Stimulated activated CD4-positive, alpha-beta T cell treated with anti-CD3 and anti-CD28 coated beads, Interleukin-12 subunit alpha, Interleukin-12 subunit beta, amount 100 ng/mL, for 4 hours (primary cell): ENCODE measurements around the gene SCAP.
"Not testable (repeated sequence)": the region's sequence is repeated elsewhere in the genome, so short reads cannot be mapped to it uniquely, and the experiment has no call there.

Source experiments
- DNase-seq: peaks from one replicate; pipeline ENCODE4 v3.0.0-alpha.2; 2020

SCAP gene

DNA sequence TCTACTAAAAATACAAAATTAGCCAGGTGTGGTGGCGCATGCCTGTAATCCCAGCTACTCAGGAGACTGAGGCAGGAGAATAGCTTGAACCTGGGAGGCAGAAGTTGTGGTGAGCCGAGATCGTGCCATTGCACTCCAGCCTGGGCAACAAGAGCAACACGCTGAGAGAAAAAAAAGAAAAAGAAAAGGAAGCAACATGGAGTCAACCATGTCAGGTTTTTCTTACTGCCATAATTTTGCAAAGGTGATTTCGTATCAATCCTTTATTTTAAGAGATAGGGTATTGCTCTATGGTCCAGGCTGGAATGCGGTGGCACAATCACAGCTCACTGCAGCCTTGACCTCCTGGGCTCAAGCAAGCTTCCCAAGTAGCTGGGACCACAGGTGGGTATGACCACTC is 4.5 kb upstream of the SCAP start:
- DNase-seq = not testable (repeated sequence)

DNA sequence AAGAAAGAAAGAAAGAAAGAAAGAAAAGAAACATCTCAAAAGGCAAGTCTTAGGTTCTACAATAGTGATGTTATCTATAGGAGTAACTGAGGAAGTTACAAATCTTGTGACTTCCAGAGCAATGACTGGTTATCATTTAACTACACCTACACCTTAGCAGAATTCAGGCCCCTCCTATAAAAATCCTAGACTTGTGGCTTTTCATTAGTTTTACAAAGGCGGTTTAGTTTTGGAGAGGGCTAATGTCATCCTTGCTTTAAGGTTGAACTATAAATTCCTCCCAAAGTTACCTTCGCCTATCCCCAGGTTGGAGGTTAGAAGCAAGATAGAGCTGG is 4.1 kb upstream of the SCAP start:
- no peak for DNase-seq

DNA sequence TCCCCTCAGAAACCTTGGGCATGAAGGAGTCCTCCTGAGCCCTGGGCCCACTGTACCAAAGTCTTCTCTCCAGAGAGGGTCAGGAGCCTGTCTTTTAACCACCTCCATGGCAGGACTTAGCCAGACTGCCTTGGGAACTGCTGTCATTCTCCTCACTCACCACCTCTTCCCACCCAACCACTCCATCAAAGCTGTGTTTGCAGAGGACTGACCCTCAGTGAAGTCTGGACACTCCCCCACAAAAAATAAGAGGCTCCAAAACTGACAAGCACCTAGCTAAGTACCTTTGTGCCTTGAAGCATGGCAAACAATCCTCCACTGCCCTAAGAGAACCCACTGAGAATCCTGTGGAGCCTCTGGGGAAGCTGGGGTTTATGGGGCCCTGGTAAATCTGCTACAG is 2.3 kb upstream of the SCAP start:
- DNase-seq = no peak

DNA sequence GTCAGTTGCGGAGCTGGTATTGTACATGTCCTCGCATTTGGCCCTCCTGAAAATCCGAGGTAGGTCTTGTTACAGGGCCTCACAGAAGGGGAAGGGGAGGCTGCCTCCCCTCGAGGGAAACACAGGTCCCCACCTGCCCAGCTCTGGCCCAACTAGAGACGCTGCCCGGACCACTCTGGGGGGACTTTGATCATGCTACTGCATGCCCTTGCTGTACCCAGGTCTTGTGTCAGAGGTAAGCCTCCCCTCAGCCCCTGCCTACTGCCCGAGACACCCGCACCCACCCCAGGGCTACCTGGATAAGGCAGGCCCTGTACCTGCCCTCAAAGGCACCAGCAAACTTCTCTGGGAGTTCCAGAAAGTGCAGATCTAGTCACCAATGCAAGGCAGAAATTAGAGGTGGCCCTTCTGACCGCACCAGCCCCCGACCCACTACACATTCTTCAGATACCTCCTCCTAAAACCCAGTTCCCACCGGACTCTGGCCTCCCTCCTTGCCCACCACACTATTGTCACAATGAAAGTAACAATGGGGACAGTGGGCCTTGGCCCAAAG is 981 bp upstream of the SCAP start:
- DNase-seq = no peak

DNA sequence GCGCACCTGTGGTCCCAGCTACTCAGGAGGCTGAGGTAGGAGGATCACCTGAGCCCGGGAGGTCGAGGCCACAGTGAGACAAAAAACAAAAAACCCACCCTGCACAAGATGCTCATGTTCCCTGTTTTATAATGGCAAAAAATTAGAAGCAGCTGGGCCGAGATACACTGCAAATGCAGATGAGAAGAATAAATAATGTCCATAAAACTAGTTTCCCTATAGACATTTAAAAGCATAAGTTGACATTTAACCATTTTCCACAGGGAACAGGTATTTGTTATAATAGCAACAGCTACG is 537 bp upstream of the SCAP start:
- DNase-seq = no peak

DNA sequence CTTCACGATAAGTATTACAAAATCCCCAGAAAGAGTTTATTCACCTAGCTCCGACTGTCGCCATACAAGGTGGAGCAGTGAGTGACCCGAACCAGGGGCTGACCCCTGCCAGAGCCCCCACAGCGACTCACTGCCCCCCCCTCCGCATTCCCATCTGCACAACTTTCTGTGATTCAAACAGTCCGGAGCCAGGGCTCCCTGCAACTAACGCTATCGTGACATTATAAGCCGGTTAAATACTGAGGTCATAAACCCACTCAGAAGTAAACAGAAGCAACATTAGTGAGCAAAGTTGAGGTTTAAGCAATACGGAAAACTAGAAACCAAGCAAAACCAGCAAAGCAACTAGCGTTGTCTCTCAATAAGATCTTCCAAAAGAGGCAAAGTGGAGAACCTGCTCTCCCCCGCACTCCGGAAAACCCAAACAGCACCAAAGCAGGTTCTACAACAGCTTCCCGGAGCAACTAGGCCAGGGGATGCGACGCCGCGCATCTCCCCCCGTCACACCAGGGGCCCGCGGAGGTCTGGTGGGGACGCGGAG is 642 bp downstream of the SCAP start:
- DNase-seq = no peak

DNA sequence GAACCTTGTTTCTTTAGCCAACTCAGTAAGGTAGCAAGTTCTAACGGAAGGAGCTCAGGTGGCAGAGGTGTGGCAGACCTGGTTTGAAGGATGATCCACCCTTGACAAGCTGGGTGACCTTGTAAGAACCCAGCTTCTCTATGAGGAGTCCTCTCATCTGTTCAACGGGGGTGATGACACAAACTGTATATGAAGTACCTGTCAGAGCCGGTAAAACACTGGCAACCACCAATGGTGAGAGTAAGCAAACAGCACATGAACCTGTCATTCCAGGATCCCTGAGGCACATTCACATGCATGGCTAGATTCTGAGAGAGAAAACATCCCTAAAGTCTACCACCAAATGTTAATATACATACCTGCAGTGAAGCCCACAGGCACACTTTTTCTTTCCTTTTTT is 2.4 kb downstream of the SCAP start:
- DNase-seq = no peak

DNA sequence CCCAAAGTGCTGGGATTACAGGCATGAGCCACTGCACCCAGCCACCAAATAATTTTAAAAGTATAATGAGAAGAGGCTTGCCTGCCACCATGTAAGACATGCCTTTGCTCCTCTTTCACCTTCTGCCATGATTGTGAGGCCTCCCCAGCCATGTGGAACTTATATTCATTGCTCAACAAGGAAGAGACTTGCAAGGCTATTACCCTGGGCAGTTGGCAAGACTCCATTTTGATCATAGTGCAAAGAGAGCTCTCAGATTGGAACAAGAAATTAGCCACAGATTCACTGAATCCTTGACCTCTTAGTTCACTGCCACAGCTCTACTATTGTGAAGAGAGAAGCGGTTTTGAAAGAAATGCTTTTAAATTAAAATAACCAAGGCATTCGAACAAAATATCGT is 6.1 kb downstream of the SCAP start:
- no peak for DNase-seq

DNA sequence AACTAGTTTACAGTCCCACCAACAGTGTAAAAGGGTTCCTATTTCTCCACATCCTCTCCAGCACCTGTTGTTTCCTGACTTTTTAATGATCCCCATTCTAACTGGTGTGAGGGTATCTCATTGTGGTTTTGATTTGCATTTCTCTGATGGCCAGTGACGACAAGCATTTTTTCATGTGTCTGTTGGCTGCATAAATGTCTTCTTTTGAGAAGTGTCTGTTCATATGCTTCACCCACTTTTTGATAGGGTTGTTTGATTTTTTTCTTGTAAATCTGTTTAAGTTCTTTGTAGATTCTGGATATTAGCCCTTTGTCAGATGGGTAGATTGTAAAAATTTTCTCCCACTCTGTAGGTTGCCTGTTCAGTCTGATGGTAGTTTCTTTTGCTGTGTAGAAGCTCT is 7.4 kb downstream of the SCAP start:
- DNase-seq = not testable (repeated sequence)

DNA sequence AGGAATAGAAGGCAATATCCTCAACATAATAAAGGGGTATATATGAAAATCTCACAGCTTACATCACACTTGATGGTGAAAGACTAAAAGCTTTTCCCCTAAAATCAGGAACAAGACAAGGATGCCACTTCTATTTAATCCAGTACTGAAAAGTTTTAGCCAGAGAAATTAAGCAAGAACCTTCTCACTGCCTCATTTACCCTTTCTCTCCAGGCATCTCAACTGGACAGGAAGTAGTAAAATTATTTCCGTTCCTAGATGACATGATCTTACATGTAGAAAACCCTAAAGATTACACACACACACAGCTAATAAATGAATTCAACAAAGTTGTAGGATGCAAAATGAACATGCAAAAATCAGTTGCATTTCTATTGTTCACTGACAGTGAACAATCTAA is 11.2 kb downstream of the SCAP start:
- DNase-seq = no peak

DNA sequence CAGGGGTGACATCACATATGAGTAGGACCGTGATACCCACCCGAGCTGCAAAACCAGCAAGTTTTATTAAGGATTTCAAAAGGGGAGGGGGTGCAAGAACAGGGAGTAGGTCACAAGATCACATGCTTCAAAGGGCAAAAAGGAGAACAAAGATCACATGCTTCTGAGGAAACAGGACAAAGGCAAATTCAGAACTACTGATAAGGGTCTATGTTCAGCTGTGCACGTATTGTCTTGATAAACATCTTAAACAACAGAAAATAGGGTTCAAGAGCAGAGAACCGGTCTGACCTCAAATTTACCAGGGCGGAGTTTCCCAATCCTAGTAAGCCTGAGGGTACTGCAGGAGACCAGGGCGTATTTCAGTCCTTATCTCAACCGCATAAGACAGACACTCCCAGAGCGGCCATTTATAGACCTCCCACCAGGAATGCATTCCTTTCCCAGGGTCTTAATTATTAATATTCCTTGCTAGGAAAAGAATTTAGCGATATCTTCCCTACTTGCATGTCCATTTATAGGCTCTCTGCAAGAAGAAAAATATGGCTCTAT is 16.1 kb downstream of the SCAP start:
- DNase-seq = not testable (repeated sequence)

DNA sequence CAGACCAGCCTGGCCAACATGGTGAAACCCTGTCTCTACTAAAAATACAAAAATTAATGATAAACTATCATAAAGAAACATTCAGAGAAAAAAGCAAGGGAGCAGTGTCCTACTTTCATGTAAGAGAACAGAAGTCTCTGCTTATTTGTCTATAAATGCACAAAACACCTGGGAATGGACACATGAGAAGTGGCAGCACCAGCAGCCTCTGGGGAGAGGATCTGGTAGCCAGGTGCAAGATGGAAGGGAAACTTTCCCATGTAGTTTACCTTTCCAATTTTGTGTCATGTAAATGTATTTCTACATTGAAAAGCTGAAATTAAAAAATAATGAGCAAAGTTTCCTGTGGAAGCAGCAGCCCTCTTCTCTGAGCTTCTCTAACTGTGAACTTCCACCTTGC is 18.8 kb downstream of the SCAP start:
- DNase-seq = no peak

DNA sequence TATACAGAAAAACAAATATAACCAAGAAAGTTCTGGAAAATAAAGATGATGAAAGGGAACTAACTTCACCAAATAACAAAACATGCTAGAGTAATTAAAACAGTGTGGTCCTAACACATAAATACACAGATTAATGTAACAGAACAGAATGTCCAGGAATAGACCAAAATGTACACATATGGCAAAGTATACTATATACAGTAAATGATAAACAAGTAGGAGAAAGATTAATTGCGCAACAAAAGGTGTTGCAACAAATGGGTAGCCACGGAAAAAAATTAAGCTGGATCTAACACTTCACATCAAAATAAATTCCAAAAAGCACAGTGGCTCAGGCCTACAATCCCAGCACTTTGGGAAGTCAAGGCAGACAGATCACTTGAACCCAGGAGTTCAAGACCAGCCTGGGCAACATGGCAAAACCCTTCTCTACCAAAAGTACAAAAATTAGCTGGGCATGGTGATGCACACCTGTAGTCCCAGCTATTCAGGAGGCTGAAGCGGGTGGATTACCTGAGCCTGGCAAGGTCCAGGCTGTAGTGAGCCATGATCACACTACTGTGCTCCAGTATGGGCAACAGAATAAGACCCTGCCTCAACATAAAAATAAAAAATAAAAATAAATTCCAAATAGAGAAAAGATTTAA is 19.8 kb downstream of the SCAP start:
- DNase-seq = no peak

DNA sequence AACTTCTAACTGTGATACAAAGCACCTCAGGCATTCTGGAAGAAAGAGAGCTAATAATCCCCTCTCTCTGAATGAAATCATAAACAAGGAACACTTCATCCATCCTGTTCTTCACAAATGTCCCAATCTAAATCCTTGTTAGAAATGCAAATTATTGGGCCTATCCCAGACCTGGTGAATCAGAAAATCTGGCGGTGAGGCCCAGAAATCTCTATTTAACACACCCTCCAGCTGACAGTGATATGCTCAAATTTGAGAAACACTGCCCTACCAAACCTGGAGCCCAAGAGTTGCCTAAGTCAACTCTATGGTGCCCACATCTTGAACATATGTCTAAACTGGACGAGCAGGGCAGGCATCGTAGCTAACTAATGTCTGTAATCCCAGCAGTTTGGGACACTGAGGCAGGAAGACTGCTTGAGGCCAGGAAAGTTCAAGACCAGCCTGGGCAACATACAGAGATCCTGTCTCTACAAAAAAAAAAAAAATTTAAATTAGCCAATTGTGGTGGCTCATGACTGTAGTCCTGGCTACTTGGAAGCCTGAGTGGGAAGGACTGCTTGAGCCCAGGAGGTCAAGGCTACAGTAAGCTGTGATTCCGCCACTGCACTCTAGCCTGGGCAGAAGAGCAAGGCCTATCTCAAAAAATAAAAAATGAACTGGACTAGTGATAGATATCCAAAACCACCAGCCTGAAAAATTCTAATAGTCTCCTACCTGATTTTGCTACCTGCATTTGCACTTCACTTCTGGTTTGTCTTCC is 23.1 kb downstream of the SCAP start:
- no peak for DNase-seq

DNA sequence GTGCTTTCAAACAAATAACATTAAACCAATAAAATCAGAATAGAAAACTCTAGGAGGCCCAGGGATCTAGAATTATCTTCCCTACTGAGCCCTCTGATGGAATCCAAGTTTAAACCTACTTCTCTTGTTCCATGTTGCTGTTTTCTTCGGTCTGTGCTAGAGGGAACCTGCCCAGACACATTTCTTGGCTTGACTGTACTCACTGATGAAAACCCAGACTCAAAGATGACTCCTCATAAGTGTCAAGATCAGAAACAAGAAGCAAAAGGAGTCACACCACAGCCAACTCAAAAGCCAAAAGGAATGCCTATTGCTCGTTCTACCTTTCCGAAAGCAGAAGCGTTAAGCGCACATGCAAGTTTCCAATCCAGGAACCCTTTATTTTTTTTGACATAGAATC is 31.6 kb downstream of the SCAP start:
- no peak for DNase-seq

DNA sequence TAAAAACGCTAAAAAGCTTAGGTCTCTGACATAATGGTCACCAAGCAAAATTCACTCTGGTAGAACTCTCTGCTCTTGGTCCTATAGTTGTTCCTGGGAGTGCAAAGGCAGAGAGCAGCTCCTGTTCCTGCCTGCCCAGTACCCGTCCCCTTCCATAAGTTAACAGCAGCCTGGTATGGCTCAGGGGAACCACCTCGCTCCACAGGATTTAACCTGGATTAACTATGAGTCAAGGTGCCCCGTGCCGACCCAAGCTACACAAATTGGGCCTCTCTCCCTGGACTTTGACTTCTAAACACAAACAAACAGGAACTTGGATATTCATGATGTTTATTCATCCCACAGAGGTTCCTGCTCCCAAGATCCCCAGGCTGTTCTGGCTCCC is 32.1 kb downstream of the SCAP start:
- no peak for DNase-seq

DNA sequence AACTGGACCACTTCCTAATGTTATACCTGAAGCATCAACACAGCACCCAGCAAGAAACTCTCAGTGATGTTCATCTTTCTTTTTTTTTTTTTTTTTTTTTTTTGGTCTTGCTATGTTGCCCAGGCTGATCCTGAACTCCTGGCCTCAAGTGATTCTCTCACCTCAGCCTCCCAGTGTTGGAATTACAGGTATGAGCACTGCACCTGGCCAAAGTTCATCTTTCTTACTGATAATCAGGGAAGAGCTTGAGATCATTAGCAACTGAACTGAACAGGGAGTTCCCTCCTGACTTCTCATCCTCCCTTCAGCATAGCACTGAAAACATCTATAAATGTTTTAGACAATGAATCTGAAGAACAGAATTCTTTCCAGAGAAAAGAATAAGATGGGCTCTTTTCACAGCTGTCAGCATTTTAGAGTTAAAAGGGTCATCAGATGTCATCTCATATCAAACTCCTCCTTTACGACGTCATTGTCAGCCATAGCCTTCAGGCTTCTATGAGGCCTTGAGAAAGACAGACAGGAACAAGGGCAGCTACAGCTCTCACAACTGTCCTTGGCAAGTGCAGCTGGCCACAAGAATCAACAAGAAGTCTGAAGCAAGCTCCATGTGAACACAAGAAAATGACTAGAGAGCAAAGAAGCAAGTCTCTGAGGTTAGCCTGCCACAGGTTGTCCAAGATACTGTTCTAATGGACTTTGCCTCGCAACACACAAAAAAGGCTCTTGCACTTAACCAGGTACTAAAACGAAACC is 33.8 kb downstream of the SCAP start:
- DNase-seq = no peak

DNA sequence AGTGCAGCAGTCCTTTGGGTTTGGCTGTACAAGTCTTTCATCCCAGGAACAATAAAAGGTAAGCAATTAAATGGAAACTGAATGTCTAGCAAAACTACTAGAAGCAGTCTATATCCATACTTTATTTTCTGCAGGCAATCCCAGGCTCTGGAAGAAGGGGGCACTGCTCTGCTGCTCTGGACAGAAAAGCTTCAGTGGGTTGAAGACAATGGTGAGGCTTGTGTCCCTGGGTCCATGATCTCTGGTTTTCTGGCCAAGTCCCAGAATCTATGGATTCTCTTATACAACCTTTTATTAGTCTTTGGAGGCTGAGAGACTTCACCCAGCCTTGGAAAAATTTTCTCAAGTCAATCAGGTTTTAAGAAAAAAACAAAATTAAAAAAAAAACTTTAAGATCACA is 35.6 kb downstream of the SCAP start:
- no peak for DNase-seq

DNA sequence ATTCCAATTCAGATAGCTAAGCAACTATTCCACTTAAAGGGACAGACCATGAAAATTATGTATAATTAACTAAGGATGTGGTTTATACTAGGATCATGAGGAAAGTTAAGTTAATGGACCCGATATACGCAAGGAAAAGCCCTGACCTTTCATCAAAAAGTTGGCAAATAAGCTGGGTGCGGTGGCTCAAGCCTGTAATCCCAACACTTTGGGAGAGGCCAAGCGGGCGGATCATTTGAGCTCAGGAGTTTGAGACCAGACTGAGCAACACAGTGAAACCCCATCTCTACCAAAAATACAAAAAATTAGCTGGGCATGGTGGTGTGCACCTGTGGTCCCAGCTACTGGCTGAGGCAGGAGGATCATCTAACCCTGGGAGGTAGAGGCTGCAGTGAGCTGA is 39.6 kb downstream of the SCAP start:
- DNase-seq = no peak

DNA sequence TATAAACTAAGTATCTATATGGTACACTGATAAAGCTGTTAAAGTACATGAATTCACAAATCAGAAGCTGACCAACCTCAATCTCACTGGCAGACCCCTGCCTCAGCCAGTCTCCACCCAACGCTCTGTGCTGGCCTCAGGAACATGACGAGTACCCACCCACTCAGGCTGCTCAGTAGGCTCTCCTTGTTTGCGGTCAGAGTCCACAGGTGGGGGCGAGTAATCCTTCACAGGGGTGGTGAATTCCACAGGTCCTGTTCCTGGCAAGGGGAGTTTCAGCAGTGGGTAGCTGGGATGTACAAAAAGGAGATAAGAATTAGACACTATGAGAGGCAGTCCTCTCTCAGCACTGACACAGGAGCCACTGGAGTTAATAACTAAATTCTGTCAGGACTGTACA is 40.9 kb downstream of the SCAP start:
- no peak for DNase-seq

DNA sequence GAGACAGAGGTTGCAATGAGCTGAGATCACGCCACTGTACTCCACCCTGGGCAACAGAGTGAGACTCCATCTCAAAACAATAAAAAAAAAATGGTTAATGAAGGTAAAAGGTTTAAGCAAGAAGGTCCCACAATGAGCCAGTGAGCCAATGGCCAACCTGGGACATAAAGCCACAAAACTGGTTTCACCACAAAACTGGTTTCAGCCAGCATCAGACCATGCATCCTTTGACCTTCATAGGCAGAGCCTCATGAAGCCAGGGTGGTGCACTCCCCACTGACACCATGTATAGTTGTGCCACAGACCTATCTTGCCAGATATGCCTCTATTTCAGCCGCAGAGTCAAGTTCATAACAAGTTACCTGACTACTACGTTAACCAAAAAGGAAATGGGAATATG is 41.9 kb downstream of the SCAP start:
- no peak for DNase-seq

DNA sequence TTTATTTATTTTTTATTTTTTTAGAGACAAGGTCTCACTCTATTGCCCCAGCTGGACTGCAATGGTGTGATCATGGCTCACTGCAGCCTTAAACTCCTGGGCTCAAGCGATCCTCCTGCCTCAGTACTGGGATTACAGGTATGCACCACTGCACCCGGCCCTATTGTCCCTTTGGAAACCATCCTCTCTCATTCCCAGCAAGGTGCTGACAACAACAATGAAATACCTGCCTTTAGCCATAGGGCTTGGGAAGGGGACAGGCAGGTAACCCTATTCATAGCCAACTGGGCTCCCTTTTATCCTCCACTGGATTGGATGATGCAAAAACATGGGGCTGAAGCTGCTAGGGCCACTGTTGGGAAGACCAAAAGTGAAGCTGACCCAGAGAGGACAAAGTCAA is 43.1 kb downstream of the SCAP start:
- DNase-seq = no peak

DNA sequence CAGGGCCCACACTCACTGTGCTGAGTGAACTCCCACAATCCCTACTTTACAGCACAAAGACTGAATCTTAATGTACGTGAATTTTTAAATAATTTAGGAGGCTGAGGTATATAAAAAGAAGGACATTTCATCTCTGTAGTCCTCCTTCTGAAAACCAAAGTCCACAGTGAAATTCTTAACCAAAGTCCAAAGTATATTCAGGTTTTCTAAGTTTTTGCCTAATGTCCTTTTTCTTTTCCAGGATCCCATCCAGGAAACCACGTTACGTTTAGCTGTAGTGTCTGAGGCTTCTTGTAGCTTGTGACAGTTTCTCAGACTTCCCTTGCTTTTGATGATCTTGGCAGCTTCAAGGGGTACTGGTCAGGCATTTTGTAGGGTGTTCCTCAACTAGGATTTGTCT is 44.5 kb downstream of the SCAP start:
- DNase-seq = no peak

DNA sequence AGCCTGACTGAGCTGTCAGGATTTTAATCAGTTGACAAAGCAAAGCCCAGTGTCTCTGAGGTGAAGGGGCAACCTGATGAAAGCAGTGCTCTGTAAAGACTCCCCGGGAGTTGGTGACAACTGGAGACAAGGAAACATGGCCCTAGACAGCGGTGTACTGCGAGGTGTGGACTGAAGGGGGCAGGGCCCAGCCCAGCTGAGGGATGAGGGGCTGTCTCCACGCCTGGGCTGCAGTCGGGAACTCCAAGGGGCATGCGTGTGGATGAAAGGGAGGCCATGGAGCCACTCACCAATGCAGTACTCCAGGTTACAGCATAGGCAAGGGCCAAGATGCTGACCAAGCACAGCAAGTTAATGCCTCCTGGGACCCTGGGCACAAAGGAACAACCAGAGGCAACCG is 45.1 kb downstream of the SCAP start:
- DNase-seq = no peak
